GM12878 (cell line): ENCODE data around the gene XRCC6.

ENCODE experiments used
- CEBPB ChIP-seq, 2 experiments: fragments of 150-350 bp in 1 of 2; IDR thresholded peaks; 2 replicates each; pipeline ENCODE4 v1.6.1; 2012 to 2014; ENCODE audit warnings: low read depth in 2 of 2, low read length in 2 of 2, borderline replicate concordance in 1 of 2, inconsistent platforms in 1 of 2
- CTCF ChIP-seq, 3 experiments: IDR thresholded peaks in 2 of 3; conservative IDR thresholded peaks in 1 of 3; 2 replicates each; pipeline ENCODE4 v1.5.1; 2011; ENCODE audit warnings: low read depth in 3 of 3, low read length in 3 of 3, mild to moderate bottlenecking in 3 of 3, control low read depth in 2 of 3, moderate library complexity in 2 of 3, inconsistent platforms in 1 of 3, mixed read lengths in 1 of 3; ENCODE audit not compliant: control insufficient read depth in 2 of 3, insufficient read depth in 1 of 3; ENCODE audit errors: extremely low read depth in 1 of 3
- EP300 ChIP-seq, 2 experiments: fragments of 150-350 bp in 1 of 2; IDR thresholded peaks; 2 replicates each; pipeline ENCODE4 v1.6.1; 2011 to 2012; ENCODE audit warnings: low read depth in 2 of 2, low read length in 2 of 2, borderline replicate concordance in 1 of 2, improper control_type of control experiment in 1 of 2, inconsistent platforms in 1 of 2; ENCODE audit not compliant: control insufficient read depth in 1 of 2
- POLR2A ChIP-seq: IDR thresholded peaks from 2 replicates; pipeline ENCODE4 v1.6.1; 2011; ENCODE audit warnings: low read depth, mild to moderate bottlenecking, low read length
- POLR2AphosphoS2 ChIP-seq: IDR thresholded peaks from 2 replicates; pipeline ENCODE4 v1.6.1; 2011; ENCODE audit warnings: low read depth, mild to moderate bottlenecking, low read length, improper control_type of control experiment, moderate library complexity
- TF ChIP-seq, protein P1 (sequence below): fragments of 450-650 bp; IDR thresholded peaks from 2 replicates; pipeline ENCODE4 v1.6.1; 2017; ENCODE audit warnings: antibody characterized with exemption, mild to moderate bottlenecking, moderate library complexity

DNA sequence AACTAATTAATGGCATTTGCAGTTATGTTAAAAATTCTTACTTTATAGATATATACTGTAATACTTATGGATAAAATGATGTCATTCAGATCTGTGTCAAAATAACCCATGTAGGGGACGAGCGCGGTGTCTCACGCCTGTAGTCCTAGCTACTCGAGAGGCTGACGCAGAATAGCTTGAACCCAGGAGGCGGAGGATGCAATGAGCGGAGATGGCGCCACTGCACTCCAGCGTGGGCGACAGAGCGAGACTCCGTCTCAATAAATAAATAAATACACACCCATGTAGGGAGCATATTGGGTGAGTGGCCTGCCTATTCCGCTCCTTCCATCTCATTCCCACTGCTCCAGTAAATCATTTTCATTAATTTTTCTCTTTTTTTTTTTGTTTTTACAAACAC, 60.5 kb downstream of the XRCC6 start:
- TF ChIP-seq POLR2A (no peak), EP300 (IDR thresholded peaks at IDR 0.05; ENCODE audit: borderline replicate concordance in 1 of 2, control insufficient read depth in 1 of 2, low read depth in 2 of 2, low read length in 2 of 2) (no peak), CTCF (IDR thresholded peaks at IDR 0.05 in 2 of 3, conservative IDR thresholded peaks at IDR 0.05 in 1 of 3; ENCODE audit: control insufficient read depth in 2 of 3, extremely low read depth in 1 of 3, insufficient read depth in 1 of 3, low read depth in 3 of 3, low read length in 3 of 3) (no peak), POLR2AphosphoS2 (no peak), CEBPB (IDR thresholded peaks at IDR 0.05; ENCODE audit: borderline replicate concordance in 1 of 2, low read depth in 2 of 2, low read length in 2 of 2) (no peak)
- TF ChIP-seq, protein P1, sequence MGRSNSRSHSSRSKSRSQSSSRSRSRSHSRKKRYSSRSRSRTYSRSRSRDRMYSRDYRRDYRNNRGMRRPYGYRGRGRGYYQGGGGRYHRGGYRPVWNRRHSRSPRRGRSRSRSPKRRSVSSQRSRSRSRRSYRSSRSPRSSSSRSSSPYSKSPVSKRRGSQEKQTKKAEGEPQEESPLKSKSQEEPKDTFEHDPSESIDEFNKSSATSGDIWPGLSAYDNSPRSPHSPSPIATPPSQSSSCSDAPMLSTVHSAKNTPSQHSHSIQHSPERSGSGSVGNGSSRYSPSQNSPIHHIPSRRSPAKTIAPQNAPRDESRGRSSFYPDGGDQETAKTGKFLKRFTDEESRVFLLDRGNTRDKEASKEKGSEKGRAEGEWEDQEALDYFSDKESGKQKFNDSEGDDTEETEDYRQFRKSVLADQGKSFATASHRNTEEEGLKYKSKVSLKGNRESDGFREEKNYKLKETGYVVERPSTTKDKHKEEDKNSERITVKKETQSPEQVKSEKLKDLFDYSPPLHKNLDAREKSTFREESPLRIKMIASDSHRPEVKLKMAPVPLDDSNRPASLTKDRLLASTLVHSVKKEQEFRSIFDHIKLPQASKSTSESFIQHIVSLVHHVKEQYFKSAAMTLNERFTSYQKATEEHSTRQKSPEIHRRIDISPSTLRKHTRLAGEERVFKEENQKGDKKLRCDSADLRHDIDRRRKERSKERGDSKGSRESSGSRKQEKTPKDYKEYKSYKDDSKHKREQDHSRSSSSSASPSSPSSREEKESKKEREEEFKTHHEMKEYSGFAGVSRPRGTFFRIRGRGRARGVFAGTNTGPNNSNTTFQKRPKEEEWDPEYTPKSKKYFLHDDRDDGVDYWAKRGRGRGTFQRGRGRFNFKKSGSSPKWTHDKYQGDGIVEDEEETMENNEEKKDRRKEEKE, result no peak
